Loucy (cell line): ENCODE results near the gene NDC1.

Experiments
- H2AFZ ChIP-seq: fragments of 200-600 bp; sonication (generic); 2 replicates; pipeline ENCODE4 v1.6.0; 2016; ENCODE audit warnings: antibody characterized with exemption, mild to moderate bottlenecking, low read length, moderate library complexity
- H3F3A ChIP-seq: fragments of 200-600 bp; 2 replicates; pipeline ENCODE4 v1.6.0; 2016; ENCODE audit warnings: antibody characterized with exemption, low read depth, mild to moderate bottlenecking
- H3K27me3 ChIP-seq: fragments of 200-600 bp; sonication (generic); 2 replicates; pipeline ENCODE4 v1.6.1; 2014; ENCODE audit warnings: low read length, mild to moderate bottlenecking; ENCODE audit not compliant: insufficient read depth, poor library complexity, severe bottlenecking
- H3K36me3 ChIP-seq: fragments of 200-600 bp; sonication (generic); 2 replicates; pipeline ENCODE4 v1.6.1; 2016; ENCODE audit warnings: low read length; ENCODE audit not compliant: insufficient read depth
- H3K4me1 ChIP-seq: fragments of 200-600 bp; sonication (generic); 2 replicates; pipeline ENCODE4 v1.5.1; 2014; ENCODE audit warnings: low read length, mild to moderate bottlenecking; ENCODE audit not compliant: insufficient read depth, poor library complexity, severe bottlenecking
- H3K4me2 ChIP-seq: fragments of 200-600 bp; sonication (generic); 2 replicates; pipeline ENCODE4 v1.6.0; 2014; ENCODE audit warnings: antibody characterized with exemption, low read length, low read depth, mild to moderate bottlenecking; ENCODE audit not compliant: poor library complexity, severe bottlenecking
- H3K4me3 ChIP-seq: fragments of 200-600 bp; sonication (generic); 2 replicates; pipeline ENCODE4 v1.5.1; 2014; ENCODE audit warnings: low read length, mild to moderate bottlenecking, mixed read lengths; ENCODE audit not compliant: poor library complexity, severe bottlenecking
- H3K79me2 ChIP-seq: fragments of 200-600 bp; sonication (generic); 2 replicates; pipeline ENCODE4 v1.6.1; 2014; ENCODE audit warnings: low read length; ENCODE audit not compliant: insufficient read depth
- H3K9ac ChIP-seq: fragments of 200-600 bp; sonication (generic); 2 replicates; pipeline ENCODE4 v1.6.0; 2014; ENCODE audit warnings: mild to moderate bottlenecking, low read depth, low read length, moderate library complexity; ENCODE audit not compliant: poor library complexity, severe bottlenecking
- H3K9me2 ChIP-seq: fragments of 200-600 bp; sonication (generic); replicated peaks from 2 replicates; pipeline ENCODE4 v1.6.1; 2016; ENCODE audit warnings: low read depth, low read length, mixed read lengths
- H3K9me3 ChIP-seq: fragments of 200-600 bp; sonication (generic); 2 replicates; pipeline ENCODE4 v1.6.1; 2014; ENCODE audit warnings: mild to moderate bottlenecking, antibody characterized with exemption, low read length, low read depth; ENCODE audit not compliant: insufficient read depth
- H4K20me1 ChIP-seq: fragments of 200-600 bp; sonication (generic); 2 replicates; pipeline ENCODE4 v1.6.0; 2014; ENCODE audit warnings: antibody characterized with exemption, low read length, mild to moderate bottlenecking; ENCODE audit not compliant: insufficient read depth, poor library complexity, severe bottlenecking
- CTCF ChIP-seq: fragments of 200-600 bp; sonication (generic); conservative IDR thresholded peaks from 2 replicates; pipeline ENCODE4 v1.5.1; 2014; ENCODE audit warnings: mild to moderate bottlenecking, antibody characterized with exemption, low read length
- EZH2phosphoT487 ChIP-seq: fragments of 200-600 bp; IDR thresholded peaks from 2 replicates; pipeline ENCODE4 v1.6.1; 2018; ENCODE audit warnings: antibody characterized with exemption, mild to moderate bottlenecking, moderate library complexity, borderline replicate concordance

NDC1 gene

DNA sequence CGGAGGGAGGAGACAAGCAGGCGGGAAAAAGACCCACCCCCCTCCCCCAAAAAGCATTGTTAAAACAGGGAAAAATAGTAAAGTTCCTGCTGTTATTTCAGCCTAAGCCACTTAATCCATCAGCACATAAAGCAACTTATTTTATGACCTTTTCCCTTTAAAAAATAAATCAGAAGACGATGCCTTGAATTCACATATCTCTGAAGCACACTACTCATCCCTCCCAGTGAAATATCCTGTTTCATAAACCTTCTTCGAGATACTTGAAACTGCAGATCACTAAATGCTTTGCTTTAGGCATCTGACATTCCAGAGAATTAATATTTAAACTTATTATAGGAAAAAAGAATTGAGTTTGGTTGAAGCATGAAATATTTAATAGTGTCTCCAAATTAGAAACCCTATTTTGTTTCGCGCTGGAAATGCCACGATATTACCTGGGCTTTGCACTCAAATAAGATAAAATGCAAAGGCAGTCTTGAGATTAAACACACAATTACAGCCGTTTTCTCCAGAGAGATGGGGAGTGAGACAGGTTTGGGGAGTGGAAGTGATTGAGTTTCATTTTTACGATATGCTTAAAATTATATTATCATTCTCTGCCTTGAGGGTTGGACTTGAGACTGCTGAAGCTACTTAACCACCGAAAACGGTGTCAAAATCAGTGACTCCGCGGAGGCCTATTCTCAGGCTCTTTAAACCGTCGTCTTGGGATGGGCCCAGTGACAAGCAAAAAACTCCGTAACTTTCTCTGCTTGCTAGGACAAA, 108.5 kb downstream of the NDC1 start:
- Histone ChIP-seq H3K4me1 (peaks cover 9% of the 10 kb centered on the region), H3K9me2 (no peaks in the 10 kb centered on the region), H3K27me3 (no peaks in the 10 kb centered on the region), H3F3A (no peaks in the 10 kb centered on the region), H2AFZ (no peak overlapping the region), H3K9me3 (no peaks in the 10 kb centered on the region), H3K9ac (no peak overlapping the region), H4K20me1 (no peaks in the 10 kb centered on the region), H3K79me2 (no peaks in the 10 kb centered on the region), H3K4me3 (no peak overlapping the region), H3K36me3 (no peaks in the 10 kb centered on the region), H3K4me2 (no peak overlapping the region)
- TF ChIP-seq EZH2phosphoT487 (no peak), CTCF (no peak)

- no peaks in the 10 kb centered on the region for H3K36me3 ChIP-seq
- H4K20me1 ChIP-seq: no peaks in the 10 kb centered on the region
- TF ChIP-seq CTCF (no peak), EZH2phosphoT487 (no peak)
- H3K27me3 ChIP-seq: no peaks in the 10 kb centered on the region
- H3K79me2 ChIP-seq: no peaks in the 10 kb centered on the region
- H3K4me2 ChIP-seq: no peak overlapping the region
- H3F3A ChIP-seq: no peaks in the 10 kb centered on the region
- H3K4me1 ChIP-seq: peaks cover 9% of the 10 kb centered on the region
- H3K9me2 ChIP-seq: no peaks in the 10 kb centered on the region
- no peaks in the 10 kb centered on the region for H3K9me3 ChIP-seq
- H3K9ac ChIP-seq: no peak overlapping the region
- no peak overlapping the region for H2AFZ ChIP-seq
- no peak overlapping the region for H3K4me3 ChIP-seq
These were observed 109.2 kb downstream of the NDC1 start for GRCh38 chr1:53728702-53729455.

DNA sequence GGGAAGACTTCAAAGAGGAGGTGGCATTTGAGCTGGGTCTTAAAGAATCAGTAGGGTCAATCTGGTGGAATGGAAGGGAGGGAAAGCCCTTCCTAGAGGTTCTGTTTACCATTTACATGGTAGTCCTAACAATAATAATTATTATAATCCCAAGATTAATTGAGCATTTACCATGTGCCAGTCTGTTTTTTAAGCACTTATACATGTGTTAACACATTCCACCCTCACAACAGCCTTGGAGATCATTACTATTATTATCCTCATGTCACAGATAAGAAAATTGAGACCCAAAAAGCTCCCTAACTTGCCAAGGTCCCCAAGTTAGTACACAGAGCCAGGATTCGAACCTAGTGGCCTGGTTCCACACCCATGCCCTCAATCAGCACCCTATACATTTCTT, 109.9 kb downstream of the NDC1 start:
- Histone ChIP-seq H3K4me2 (no peak overlapping the region), H3K79me2 (no peaks in the 10 kb centered on the region), H3F3A (no peaks in the 10 kb centered on the region), H3K9ac (no peak overlapping the region), H2AFZ (no peak overlapping the region), H3K27me3 (no peaks in the 10 kb centered on the region), H3K4me3 (no peak overlapping the region), H3K36me3 (no peaks in the 10 kb centered on the region), H4K20me1 (no peaks in the 10 kb centered on the region), H3K4me1 (peaks cover 9% of the 10 kb centered on the region), H3K9me2 (no peaks in the 10 kb centered on the region), H3K9me3 (no peaks in the 10 kb centered on the region)
- TF ChIP-seq CTCF (no peak), EZH2phosphoT487 (no peak)
